Natural killer cell (primary cell): Measurements from ENCODE around the gene CHPF2. TPM values are rescaled to one million over a fixed set of nuclear protein-coding genes. Genes with fewer than 3 reads are reported as not detected.

Source experiments
- ATAC-seq, 3 donors: fragments of 150-1000 bp in 2 of 3; fragments of 200-7000 bp in 1 of 3; cut with Tn5 transposase; 1 replicate in 1 of 3; 2 replicates in 2 of 3; pipeline ENCODE4 v1.10.0; 2021; ENCODE audit warnings: mild to moderate bottlenecking in 2 of 3, moderate library complexity in 2 of 3
- DNase-seq, 2 donors: peaks; one replicate each; pipeline versions ENCODE4 v3.0.0 to v3.0.0-alpha.2; 2013 to 2021; ENCODE audit warnings: mixed read lengths in 1 of 2
- H3K27ac ChIP-seq: one replicate; pipeline ENCODE4 v1.5.1; 2013; ENCODE audit warnings: mild to moderate bottlenecking, low read length
- H3K27me3 ChIP-seq: one replicate; pipeline ENCODE4 v1.6.1; 2013; ENCODE audit warnings: low read length; ENCODE audit not compliant: control insufficient read depth, insufficient read depth
- H3K36me3 ChIP-seq: one replicate; pipeline ENCODE4 v1.6.1; 2013; ENCODE audit warnings: low read length; ENCODE audit not compliant: control insufficient read depth, insufficient read depth
- H3K4me1 ChIP-seq: one replicate; pipeline ENCODE4 v1.6.1; 2013; ENCODE audit warnings: low read length; ENCODE audit not compliant: control insufficient read depth, insufficient read depth
- H3K4me3 ChIP-seq: one replicate; pipeline ENCODE4 v1.5.1; 2013; ENCODE audit warnings: low read length
- H3K9me3 ChIP-seq: one replicate; pipeline ENCODE4 v1.6.1; 2013; ENCODE audit warnings: low read length; ENCODE audit not compliant: control insufficient read depth, insufficient read depth
- H3K27ac Mint-ChIP-seq, 2 donors: one replicate each; pipeline ENCODE4 v1.8.0; 2022; ENCODE audit warnings: mild to moderate bottlenecking in 2 of 2, mixed read lengths in 2 of 2, moderate library complexity in 1 of 2
- H3K27me3 Mint-ChIP-seq, 2 donors: one replicate each; pipeline ENCODE4 v1.8.0; 2022; ENCODE audit warnings: low read depth in 2 of 2, mixed read lengths in 2 of 2
- H3K36me3 Mint-ChIP-seq: one replicate; pipeline ENCODE4 v1.8.0; 2022; ENCODE audit warnings: mixed read lengths
- H3K4me1 Mint-ChIP-seq, 2 donors: one replicate each; pipeline ENCODE4 v1.8.0; 2022; ENCODE audit warnings: mixed read lengths in 2 of 2
- H3K4me3 Mint-ChIP-seq: one replicate; pipeline ENCODE4 v1.8.0; 2022; ENCODE audit warnings: mild to moderate bottlenecking, moderate library complexity, mixed read lengths
- H3K9me3 Mint-ChIP-seq, 2 donors: one replicate each; pipeline ENCODE4 v1.8.0; 2022; ENCODE audit warnings: mixed read lengths in 2 of 2
- CTCF ChIP-seq: fragments of 200-600 bp; IDR thresholded peaks from one replicate; pipeline ENCODE4 v1.8.0; 2022; ENCODE audit warnings: antibody characterized with exemption
- WGBS: methylation state at CpG from one replicate; pipeline ENCODE4 v1.1.7; 2013; ENCODE audit warnings: missing lambda C conversion rate; ENCODE audit not compliant: insufficient coverage; 5-methylcytosine and 5-hydroxymethylcytosine counted together
- intact Hi-C: fragments of 100-400 bp; cut with micrococcal nuclease; formaldehyde crosslinking; loops from one replicate; pipeline ENCODE4 v1.14.2; 2022
- total RNA-seq, 4 donors: library from RNA; stranded (reverse); fragments of 120-200 nt in 1 of 4; gene quantifications; one replicate each; pipeline versions ENCODE4 v1.2.3 to v1.2.4, GENCODE V29; 2013 to 2022

Gene CHPF2
- total RNA-seq, 3 donors from 2014 or later (not counting 1 experiment from before 2014, with no cell fraction given) = 47.0 to 51.6 (median 48.6) TPM

GRCh38 chr7:151201344-151201743 lies 30.9 kb upstream of the CHPF2 start:
- Mint-ChIP-seq H3K4me1 (peaks cover 5% of the 10 kb centered on the region in 2 donors), H3K4me3 (no peak overlapping the region), H3K27me3 (peaks cover 0 to 9% of the 10 kb centered on the region in 2 donors), H3K27ac (no peak overlapping the region), H3K9me3 (no peaks in the 10 kb centered on the region), H3K36me3 (no peaks in the 10 kb centered on the region)
- Histone ChIP-seq H3K27me3 (no peaks in the 10 kb centered on the region), H3K27ac (no peak overlapping the region), H3K4me1 (peaks cover 5% of the 10 kb centered on the region), H3K9me3 (no peaks in the 10 kb centered on the region), H3K4me3 (no peak overlapping the region), H3K36me3 (no peaks in the 10 kb centered on the region)
- TF ChIP-seq CTCF = no peak
- intact Hi-C loops = no loop called here
- WGBS = 81% methylated on average over 2 of the region's 3 CpGs
- no peak for DNase-seq
- no peak for ATAC-seq

- no peak for TF ChIP-seq CTCF
- WGBS = 96% methylated on average over 4 of the region's 4 CpGs
- H3K27ac Mint-ChIP-seq = no peak overlapping the region
Observed at GRCh38 chr7:151201751-151202150, 30.5 kb upstream of the CHPF2 start.

GRCh38 chr7:151202836-151203235 lies 29.4 kb upstream of the CHPF2 start:
- no peak for TF ChIP-seq CTCF
- Mint-ChIP-seq H3K36me3 (no peaks in the 10 kb centered on the region), H3K27ac (no peak overlapping the region), H3K27me3 (peaks cover 0 to 9% of the 10 kb centered on the region in 2 donors), H3K9me3 (no peaks in the 10 kb centered on the region), H3K4me1 (peaks cover 20% of the 10 kb centered on the region in 2 donors), H3K4me3 (no peak overlapping the region)
- Histone ChIP-seq H3K9me3 (no peaks in the 10 kb centered on the region), H3K27ac (no peak overlapping the region), H3K36me3 (no peaks in the 10 kb centered on the region), H3K27me3 (no peaks in the 10 kb centered on the region), H3K4me1 (peaks cover 20% of the 10 kb centered on the region), H3K4me3 (no peak overlapping the region)
- 99% methylated on average over 9 of the region's 9 CpGs for WGBS
- DNase-seq (no peak), ATAC-seq (no peak)
- intact Hi-C loops = no loop called here

More at GRCh38 chr7:151201751-151202150, 30.5 kb upstream of the CHPF2 start:
- intact Hi-C loops = no loop called here
- Mint-ChIP-seq H3K9me3 (no peaks in the 10 kb centered on the region), H3K4me3 (no peak overlapping the region), H3K27me3 (peaks cover 0 to 9% of the 10 kb centered on the region in 2 donors), H3K36me3 (no peaks in the 10 kb centered on the region), H3K4me1 (peaks cover 9% of the 10 kb centered on the region in 2 donors)
- H3K4me3 ChIP-seq = no peak overlapping the region
- ATAC-seq (no peak), DNase-seq (no peak)
- H3K27me3 ChIP-seq = no peaks in the 10 kb centered on the region
- peaks cover 10% of the 10 kb centered on the region for H3K4me1 ChIP-seq
- H3K36me3 ChIP-seq = no peaks in the 10 kb centered on the region
- H3K9me3 ChIP-seq = no peaks in the 10 kb centered on the region
- H3K27ac ChIP-seq = no peak overlapping the region

GRCh38 chr7:151204383-151205032 lies 27.8 kb upstream of the CHPF2 start:
- H3K9me3 Mint-ChIP-seq = no peaks in the 10 kb centered on the region
- intact Hi-C loops = no loop called here
- no peaks in the 10 kb centered on the region for H3K9me3 ChIP-seq

More at GRCh38 chr7:151204383-151205032, 27.8 kb upstream of the CHPF2 start:
- Histone ChIP-seq H3K27me3 (no peaks in the 10 kb centered on the region), H3K36me3 (no peaks in the 10 kb centered on the region), H3K27ac (no peak overlapping the region), H3K4me3 (no peak overlapping the region), H3K4me1 (peaks cover 24% of the 10 kb centered on the region)
- Mint-ChIP-seq H3K4me3 (no peak overlapping the region), H3K27ac (no peak overlapping the region), H3K36me3 (no peaks in the 10 kb centered on the region), H3K4me1 (peaks cover 22% of the 10 kb centered on the region in 2 donors), H3K27me3 (peaks cover 0 to 9% of the 10 kb centered on the region in 2 donors)
- WGBS = 81% methylated on average over 48 of the region's 48 CpGs
- TF ChIP-seq CTCF = no peak
- ATAC-seq (no peak), DNase-seq (no peak)
